Mucosa of descending colon (tissue), 3 donors: ENCODE measurements around the gene ST3GAL3. TPM values are rescaled to one million over a fixed set of nuclear protein-coding genes. Genes with fewer than 3 reads are reported as not detected.

Experiments used
- ATAC-seq: fragments of 200-7000 bp; cut with Tn5 transposase; one replicate; pipeline ENCODE4 v1.9.1; 2020; ENCODE audit warnings: mild to moderate bottlenecking, moderate library complexity
- DNase-seq, 3 donors: peaks; one replicate each; pipeline ENCODE4 v3.0.0-alpha.2; 2020
- H3K36me3 ChIP-seq: fragments of 200-600 bp; one replicate; pipeline ENCODE4 v1.8.0; 2021; ENCODE audit warnings: low read depth, mild to moderate bottlenecking
- H3K4me1 ChIP-seq: fragments of 200-600 bp; one replicate; pipeline ENCODE4 v1.8.0; 2021; ENCODE audit warnings: low read depth, mild to moderate bottlenecking
- H3K4me3 ChIP-seq: fragments of 200-600 bp; one replicate; pipeline ENCODE4 v1.8.0; 2021; ENCODE audit warnings: mild to moderate bottlenecking
- H3K9me3 ChIP-seq: fragments of 200-600 bp; one replicate; pipeline ENCODE4 v1.8.0; 2021; ENCODE audit warnings: mild to moderate bottlenecking
- CTCF ChIP-seq: fragments of 200-600 bp; IDR thresholded peaks from one replicate; pipeline ENCODE4 v1.8.0; 2022; ENCODE audit warnings: antibody characterized with exemption, mild to moderate bottlenecking
- intact Hi-C, 2 donors: fragments of 100-400 bp; cut with DNase I in 1 of 2; cut with micrococcal nuclease in 1 of 2; formaldehyde crosslinking; loops; one replicate each; pipeline versions ENCODE4 v1.11.0 to v1.11.1; 2022; cut with DNase I, micrococcal nuclease
- total RNA-seq, 3 donors: library from RNA; stranded (reverse); fragmentation: NEBNext Ultra II Directional in 2 of 3; extraction: Animal tissue kit (Norgen Biotek cat#: 25700) in 2 of 3; gene quantifications; one replicate each; pipeline versions ENCODE4 v1.2.1 to v1.2.4, GENCODE V29; 2021 to 2023
- donor health status: DM: no; HTN: no; CAD: no; lungs with moderate emphysema.
- donor health status: DM: no; HTN: no; CAD: no.
- donor health status: DM: no; HTN: yes; CAD: no.

ST3GAL3 gene
- total RNA-seq, 3 donors from 2014 or later, result 9.5 to 26.3 (median 18.2) TPM

GRCh38 chr1:43678940-43679339 lies 28.4 kb upstream of the ST3GAL3 start:
- Histone ChIP-seq H3K36me3 (no peaks in the 10 kb centered on the region), H3K9me3 (no peaks in the 10 kb centered on the region), H3K4me1 (no peaks in the 10 kb centered on the region), H3K4me3 (no peak overlapping the region)
- TF ChIP-seq CTCF, result no peak
- intact Hi-C loops, result no loop called here
- DNase-seq (no peak), ATAC-seq (no peak)

- intact Hi-C loops, result no loop called here
- Histone ChIP-seq H3K4me3 (no peak overlapping the region), H3K9me3 (no peaks in the 10 kb centered on the region), H3K4me1 (no peaks in the 10 kb centered on the region), H3K36me3 (no peaks in the 10 kb centered on the region)
- no peak for TF ChIP-seq CTCF
- ATAC-seq (no peak), DNase-seq (no peak)
Observed at GRCh38 chr1:43683560-43683959, 23.8 kb upstream of the ST3GAL3 start.

GRCh38 chr1:43686801-43687200 lies 20.5 kb upstream of the ST3GAL3 start:
- DNase-seq (no peak), ATAC-seq (no peak)
- no peak for TF ChIP-seq CTCF
- peaks cover 24% of the 10 kb centered on the region for H3K36me3 ChIP-seq
- H3K4me1 ChIP-seq, result no peaks in the 10 kb centered on the region
- H3K9me3 ChIP-seq, result no peaks in the 10 kb centered on the region
- intact Hi-C loops, result no loop called here
- no peak overlapping the region for H3K4me3 ChIP-seq

- no peaks in the 10 kb centered on the region for H3K9me3 ChIP-seq
- peak; percentile 89 for ATAC-seq
- TF ChIP-seq CTCF, result no peak
- intact Hi-C loops, result no loop called here
- H3K4me1 ChIP-seq, result no peaks in the 10 kb centered on the region
- H3K36me3 ChIP-seq, result peaks cover 31% of the 10 kb centered on the region
- H3K4me3 ChIP-seq, result no peak overlapping the region
- DNase-seq, result peak in 1 of 3 donors; percentile 23
Observed at GRCh38 chr1:43687301-43688108, 19.8 kb upstream of the ST3GAL3 start.

- ATAC-seq (no peak), DNase-seq (no peak)
- no peak overlapping the region for H3K4me3 ChIP-seq
- intact Hi-C loops, result no loop called here
- H3K9me3 ChIP-seq, result no peaks in the 10 kb centered on the region
- TF ChIP-seq CTCF, result no peak
- no peaks in the 10 kb centered on the region for H3K4me1 ChIP-seq
- peaks cover 36% of the 10 kb centered on the region for H3K36me3 ChIP-seq
Observed at GRCh38 chr1:43688109-43688387, 19.3 kb upstream of the ST3GAL3 start.

- no peak for ATAC-seq
- no peak overlapping the region for H3K4me3 ChIP-seq
- peaks cover 37% of the 10 kb centered on the region for H3K36me3 ChIP-seq
- no peak for TF ChIP-seq CTCF
- no peak for DNase-seq
- no peaks in the 10 kb centered on the region for H3K4me1 ChIP-seq
- intact Hi-C loops, result no loop called here
- H3K9me3 ChIP-seq, result no peaks in the 10 kb centered on the region
Observed at GRCh38 chr1:43688594-43689000, 18.7 kb upstream of the ST3GAL3 start.
